Measurements from ENCODE around the gene CACNA2D3.

DNA sequence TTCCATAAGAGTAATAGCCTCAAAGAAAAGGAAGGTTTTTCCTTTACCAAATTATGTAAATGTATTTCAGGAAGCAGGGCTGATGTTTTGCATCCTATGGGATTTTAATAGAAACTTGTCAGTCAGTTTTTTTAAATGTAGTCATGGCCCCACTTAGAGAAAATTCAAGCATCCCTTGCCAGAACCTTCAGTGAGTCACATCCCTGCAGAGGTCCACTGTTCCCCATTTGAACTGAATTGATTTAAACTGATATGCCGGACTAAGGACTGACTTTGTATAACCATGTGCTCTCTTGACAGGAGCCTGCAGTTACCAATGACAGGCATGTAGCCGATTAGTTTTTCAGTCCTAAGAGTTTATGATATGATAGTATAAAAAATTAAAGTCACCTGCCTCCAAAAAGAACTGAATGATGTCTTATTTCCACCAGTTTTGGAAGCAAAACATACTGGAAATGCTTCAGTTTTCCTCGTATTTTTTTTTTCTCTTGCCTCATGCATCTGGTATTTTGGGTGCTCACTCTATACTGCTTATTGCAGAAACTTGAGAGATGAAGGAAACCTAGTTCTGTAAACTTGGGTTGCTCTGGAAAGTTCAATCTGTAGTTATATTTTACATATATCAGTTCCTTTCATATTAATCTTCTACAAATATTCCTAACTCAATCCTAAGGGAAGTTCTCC lies 774.8 kb downstream of the CACNA2D3 start:
- TF ChIP-seq, protein P1, sequence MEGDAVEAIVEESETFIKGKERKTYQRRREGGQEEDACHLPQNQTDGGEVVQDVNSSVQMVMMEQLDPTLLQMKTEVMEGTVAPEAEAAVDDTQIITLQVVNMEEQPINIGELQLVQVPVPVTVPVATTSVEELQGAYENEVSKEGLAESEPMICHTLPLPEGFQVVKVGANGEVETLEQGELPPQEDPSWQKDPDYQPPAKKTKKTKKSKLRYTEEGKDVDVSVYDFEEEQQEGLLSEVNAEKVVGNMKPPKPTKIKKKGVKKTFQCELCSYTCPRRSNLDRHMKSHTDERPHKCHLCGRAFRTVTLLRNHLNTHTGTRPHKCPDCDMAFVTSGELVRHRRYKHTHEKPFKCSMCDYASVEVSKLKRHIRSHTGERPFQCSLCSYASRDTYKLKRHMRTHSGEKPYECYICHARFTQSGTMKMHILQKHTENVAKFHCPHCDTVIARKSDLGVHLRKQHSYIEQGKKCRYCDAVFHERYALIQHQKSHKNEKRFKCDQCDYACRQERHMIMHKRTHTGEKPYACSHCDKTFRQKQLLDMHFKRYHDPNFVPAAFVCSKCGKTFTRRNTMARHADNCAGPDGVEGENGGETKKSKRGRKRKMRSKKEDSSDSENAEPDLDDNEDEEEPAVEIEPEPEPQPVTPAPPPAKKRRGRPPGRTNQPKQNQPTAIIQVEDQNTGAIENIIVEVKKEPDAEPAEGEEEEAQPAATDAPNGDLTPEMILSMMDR (IDR thresholded peaks at IDR 0.05), result no peak
- TF ChIP-seq POLR2A (IDR thresholded peaks at IDR 0.05), result no peak
